22Rv1 (cell line): ENCODE results near the gene CHFR.

Experiments
- ZFX ChIP-seq: fragments of 450-650 bp; IDR thresholded peaks from 2 replicates; pipeline ENCODE4 v1.6.1; 2017; ENCODE audit warnings: antibody characterized with exemption, borderline replicate concordance
- TF ChIP-seq, protein P1 (sequence below): fragments of 450-650 bp; IDR thresholded peaks from 2 replicates; pipeline ENCODE4 v1.5.1; 2017; ENCODE audit warnings: mild to moderate bottlenecking

GRCh38 chr12:132813443-132813842, 74.0 kb downstream of the CHFR start:
- TF ChIP-seq, protein P1, sequence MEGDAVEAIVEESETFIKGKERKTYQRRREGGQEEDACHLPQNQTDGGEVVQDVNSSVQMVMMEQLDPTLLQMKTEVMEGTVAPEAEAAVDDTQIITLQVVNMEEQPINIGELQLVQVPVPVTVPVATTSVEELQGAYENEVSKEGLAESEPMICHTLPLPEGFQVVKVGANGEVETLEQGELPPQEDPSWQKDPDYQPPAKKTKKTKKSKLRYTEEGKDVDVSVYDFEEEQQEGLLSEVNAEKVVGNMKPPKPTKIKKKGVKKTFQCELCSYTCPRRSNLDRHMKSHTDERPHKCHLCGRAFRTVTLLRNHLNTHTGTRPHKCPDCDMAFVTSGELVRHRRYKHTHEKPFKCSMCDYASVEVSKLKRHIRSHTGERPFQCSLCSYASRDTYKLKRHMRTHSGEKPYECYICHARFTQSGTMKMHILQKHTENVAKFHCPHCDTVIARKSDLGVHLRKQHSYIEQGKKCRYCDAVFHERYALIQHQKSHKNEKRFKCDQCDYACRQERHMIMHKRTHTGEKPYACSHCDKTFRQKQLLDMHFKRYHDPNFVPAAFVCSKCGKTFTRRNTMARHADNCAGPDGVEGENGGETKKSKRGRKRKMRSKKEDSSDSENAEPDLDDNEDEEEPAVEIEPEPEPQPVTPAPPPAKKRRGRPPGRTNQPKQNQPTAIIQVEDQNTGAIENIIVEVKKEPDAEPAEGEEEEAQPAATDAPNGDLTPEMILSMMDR, result no peak
- TF ChIP-seq ZFX, result no peak
